Kidney (tissue), 14 donors: ENCODE results near the gene GDF9. TPM values are rescaled to one million over a fixed set of nuclear protein-coding genes. Genes with fewer than 3 reads are reported as not detected.

Experiments used
- DNase-seq, 5 donors: peaks; one replicate each; pipeline ENCODE4 v3.0.0-alpha.2; 2013 to 2020
- FAIRE-seq: peaks from 2 replicates; lab custom pipeline; 2012; peaks lifted over from hg19 to GRCh38; lab: Jason Lieb, UNC
- H3K27ac ChIP-seq, 2 donors: one replicate each; pipeline ENCODE4 v1.7.0; 2013; ENCODE audit warnings: low read depth in 2 of 2, low read length in 2 of 2, inconsistent platforms in 1 of 2
- H3K27me3 ChIP-seq: one replicate; pipeline ENCODE4 v1.7.1; 2013; ENCODE audit warnings: low read length, inconsistent platforms; ENCODE audit not compliant: control insufficient read depth, insufficient read depth
- H3K36me3 ChIP-seq, 3 donors: one replicate each; pipeline versions ENCODE4 v1.7.0 to v1.7.1; 2013; ENCODE audit warnings: low read length in 3 of 3, control low read depth in 1 of 3, inconsistent platforms in 1 of 3; ENCODE audit not compliant: insufficient read depth in 3 of 3, control insufficient read depth in 2 of 3
- H3K4me1 ChIP-seq, 3 donors: one replicate each; pipeline versions ENCODE4 v1.7.0 to v1.7.1; 2013; ENCODE audit warnings: low read length in 3 of 3, inconsistent platforms in 1 of 3, low read depth in 1 of 3; ENCODE audit not compliant: control insufficient read depth in 2 of 3, insufficient read depth in 2 of 3
- H3K4me3 ChIP-seq, 3 donors: one replicate each; pipeline versions ENCODE4 v1.7.0 to v1.8.1; 2013; ENCODE audit warnings: low read length in 3 of 3, control low read depth in 1 of 3, inconsistent platforms in 1 of 3
- H3K9ac ChIP-seq, 3 donors: one replicate each; pipeline versions ENCODE4 v1.7.0 to v1.7.1; 2013; ENCODE audit warnings: low read length in 3 of 3, control low read depth in 1 of 3, inconsistent platforms in 1 of 3
- H3K9me3 ChIP-seq, 3 donors: one replicate each; pipeline versions ENCODE4 v1.7.0 to v1.7.1; 2013; ENCODE audit warnings: low read length in 3 of 3, control low read depth in 1 of 3, inconsistent platforms in 1 of 3; ENCODE audit not compliant: control insufficient read depth in 2 of 3, insufficient read depth in 1 of 3
- CTCF ChIP-seq: IDR thresholded peaks from 3 replicates; pipeline ENCODE4 v1.5.1; 2012; ENCODE audit warnings: mild to moderate bottlenecking, moderate library complexity, borderline replicate concordance; ENCODE audit not compliant: insufficient read depth; ENCODE audit errors: extremely low read depth
- intact Hi-C: fragments of 100-400 bp; cut with DNase I; formaldehyde crosslinking; loops from one replicate; pipeline ENCODE4 v1.11.1; 2022
- polyA plus RNA-seq: library from polyadenylated mRNA; stranded (reverse); fragments of 350-450 nt; fragmentation: Illumina TruSeq; extraction: RNeasy Lipid Tissue Mini Kit (QIAGEN cat#74804); gene quantifications from one replicate; pipeline ENCODE4 v1.2.3, GENCODE V29; 2014; ENCODE audit warnings: low read depth, low replicate concordance; ENCODE audit not compliant: insufficient read depth
- total RNA-seq: library from RNA; stranded (reverse); fragmentation: NEBNext Ultra II Directional; extraction: Animal tissue kit (Norgen Biotek cat#: 25700); gene quantifications from one replicate; pipeline ENCODE4 v1.2.1, GENCODE V29; 2021
- donor health status: control.
- donor health status: control.
- donor health status: control.
- donor health status: control.
- donor health status: control.
- donor health status: DM: yes; HTN: yes; CAD: no.
- donor health status: Normal renal cell carcinoma (clear cell type).

The GDF9 gene
- total and polyA plus RNA-seq, 2 donors from 2014 or later: 0.88 TPM

- Histone ChIP-seq H3K9ac (no peak overlapping the region), H3K36me3 (no peaks in the 10 kb centered on the region), H3K27me3 (peaks cover 13% of the 10 kb centered on the region), H3K4me3 (peak overlapping the region in 1 of 3 donors; percentile 56), H3K9me3 (no peaks in the 10 kb centered on the region), H3K4me1 (peaks cover 0 to 2% (median 0%) of the 10 kb centered on the region in 3 donors), H3K27ac (no peak overlapping the region)
- no peak for FAIRE-seq
- DNase-seq: no peak
- intact Hi-C loops: no loop called here
- TF ChIP-seq CTCF: no peak
Measured at GRCh38 chr5:132812123-132812765, 54.0 kb downstream of the GDF9 start.

Other genes starting within 250 kb of the GDF9 start
- not detected for gene IL13, start 208.3 kb downstream of the GDF9 start, total RNA-seq
- gene IL13, start 208.3 kb downstream of the GDF9 start, polyA plus RNA-seq: not detected
- gene IL4, start 192.5 kb downstream of the GDF9 start, total RNA-seq: not detected
- not detected for gene IL4, start 192.5 kb downstream of the GDF9 start, polyA plus RNA-seq
- 13.9 TPM for gene KIF3A, start 128.9 kb downstream of the GDF9 start, total RNA-seq
- 7.1 TPM for gene KIF3A, start 128.9 kb downstream of the GDF9 start, polyA plus RNA-seq
- gene CCNI2, start 119.0 kb downstream of the GDF9 start, total RNA-seq: 3.4 TPM
- 3.8 TPM for gene CCNI2, start 119.0 kb downstream of the GDF9 start, polyA plus RNA-seq
- gene SEPTIN8, start 89.2 kb downstream of the GDF9 start, total RNA-seq: 54.4 TPM
- 24.9 TPM for gene SEPTIN8, start 89.2 kb downstream of the GDF9 start, polyA plus RNA-seq
- 4.1 TPM for gene SOWAHA, start 53.2 kb downstream of the GDF9 start, total RNA-seq
- 7.1 TPM for gene SOWAHA, start 53.2 kb downstream of the GDF9 start, polyA plus RNA-seq
- 13.4 TPM for gene SHROOM1, start 35.8 kb downstream of the GDF9 start, total RNA-seq
- 7.8 TPM for gene SHROOM1, start 35.8 kb downstream of the GDF9 start, polyA plus RNA-seq
- 306 TPM for gene UQCRQ, start 173 bp upstream of the GDF9 start, total RNA-seq
- 1,158 TPM for gene UQCRQ, start 173 bp upstream of the GDF9 start, polyA plus RNA-seq
- 1.5 TPM for gene LEAP2, start 7.2 kb upstream of the GDF9 start, total RNA-seq
- gene LEAP2, start 7.2 kb upstream of the GDF9 start, polyA plus RNA-seq: 6.9 TPM
- 83.7 TPM for gene AFF4, start 97.2 kb upstream of the GDF9 start, total RNA-seq
- 8.8 TPM for gene AFF4, start 97.2 kb upstream of the GDF9 start, polyA plus RNA-seq
- gene ZCCHC10, start 160.1 kb upstream of the GDF9 start, total RNA-seq: 19.9 TPM
- gene ZCCHC10, start 160.1 kb upstream of the GDF9 start, polyA plus RNA-seq: 32.7 TPM
- 79.7 TPM for gene HSPA4, start 185.5 kb upstream of the GDF9 start, total RNA-seq
- gene HSPA4, start 185.5 kb upstream of the GDF9 start, polyA plus RNA-seq: 81.5 TPM